ENCODE measurements around the gene TEAD1.

Gene TEAD1

DNA sequence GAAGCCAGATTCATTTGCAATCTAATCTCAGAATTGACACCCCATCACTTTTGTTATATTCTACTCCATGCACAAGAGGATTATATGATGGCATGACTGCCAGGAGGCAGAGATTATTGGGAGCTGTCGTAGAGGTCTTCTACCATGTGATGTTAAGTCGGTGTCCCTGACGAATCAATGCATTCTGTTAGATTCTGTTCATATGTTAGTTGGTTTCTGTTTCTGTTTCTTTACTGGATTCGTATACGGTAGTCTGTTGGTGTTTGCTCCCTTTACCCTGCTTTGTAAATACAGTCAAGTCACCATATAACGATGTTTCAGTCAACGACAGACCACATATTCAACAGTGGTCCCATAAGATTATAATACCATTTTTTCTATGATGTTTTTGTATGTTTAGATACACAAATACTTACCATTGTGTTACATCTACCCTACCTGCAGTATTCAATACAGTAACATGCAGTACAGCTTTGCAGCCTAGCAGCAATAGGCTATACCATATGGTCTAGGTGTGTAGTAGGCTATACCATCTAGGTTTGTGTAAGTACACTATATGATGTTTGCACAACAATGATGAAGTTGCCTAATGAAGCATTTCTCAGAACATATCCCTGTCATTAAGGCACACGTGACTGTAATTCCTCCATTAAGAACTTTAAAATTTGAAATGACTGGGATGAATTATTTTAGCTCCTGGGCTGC is 312.1 kb downstream of the TEAD1 start:
- no peak overlapping the region for H3K4me3 ChIP-seq (ENCODE audit: low read length)
- TF ChIP-seq ZNF274 (IDR thresholded peaks at IDR 0.05; ENCODE audit: low read depth, low read length), result no peak

DNA sequence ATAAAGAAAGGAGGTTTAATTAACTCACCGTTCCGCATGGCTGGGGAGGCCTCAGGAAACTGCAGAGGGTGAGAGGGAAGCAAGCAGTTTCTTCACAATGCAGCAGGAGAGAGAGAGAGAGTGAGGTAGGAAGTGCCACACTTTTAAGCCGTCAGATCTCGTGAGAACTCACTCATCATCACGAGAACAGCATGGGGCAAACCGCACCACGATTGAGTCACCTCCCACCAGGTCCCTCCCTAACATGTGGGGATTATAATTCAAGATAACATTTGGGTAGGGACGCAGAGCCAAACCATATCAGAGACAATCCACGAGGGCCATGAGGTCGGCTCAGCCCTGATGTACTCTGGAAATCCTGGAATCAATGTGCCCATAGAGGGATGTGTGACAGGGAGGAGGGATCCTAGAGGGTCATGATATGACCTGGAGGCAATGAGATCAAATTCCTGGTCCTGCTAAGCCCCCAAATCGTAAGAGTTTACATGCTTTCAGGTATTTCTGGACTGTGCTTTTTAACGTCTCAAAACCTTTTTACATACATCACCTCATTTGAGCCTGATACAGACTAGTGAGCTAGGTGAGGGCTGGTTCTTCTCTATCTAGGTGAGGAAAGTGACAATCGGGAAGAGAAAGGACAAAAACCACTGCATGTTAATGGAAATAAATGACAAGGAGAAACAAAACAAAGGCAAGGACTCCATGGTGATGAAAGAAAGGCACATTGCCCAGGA is 315.4 kb downstream of the TEAD1 start:
- TF ChIP-seq ZNF274 (IDR thresholded peaks at IDR 0.05; ENCODE audit: low read depth, low read length), result no peak
- H3K4me3 ChIP-seq (ENCODE audit: low read length), result no peak overlapping the region

DNA sequence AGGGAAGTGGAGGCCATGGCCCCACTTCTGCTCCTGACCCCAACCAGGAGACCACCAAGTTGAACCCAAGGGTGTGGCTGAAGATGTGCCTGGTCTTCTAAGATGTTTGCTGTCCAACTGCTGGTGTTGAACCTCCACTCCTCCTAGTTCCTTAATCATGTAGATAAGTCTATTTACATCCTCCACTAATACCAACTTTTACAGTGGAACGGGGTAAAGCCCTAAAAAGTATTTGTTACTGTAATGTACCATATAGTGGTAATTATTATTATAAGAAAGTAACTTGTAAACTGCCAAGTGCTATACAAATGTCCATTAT is 315.9 kb downstream of the TEAD1 start:
- H3K4me3 ChIP-seq (ENCODE audit: low read length), result no peak overlapping the region
- no peak for TF ChIP-seq ZNF274 (IDR thresholded peaks at IDR 0.05; ENCODE audit: low read depth, low read length)

DNA sequence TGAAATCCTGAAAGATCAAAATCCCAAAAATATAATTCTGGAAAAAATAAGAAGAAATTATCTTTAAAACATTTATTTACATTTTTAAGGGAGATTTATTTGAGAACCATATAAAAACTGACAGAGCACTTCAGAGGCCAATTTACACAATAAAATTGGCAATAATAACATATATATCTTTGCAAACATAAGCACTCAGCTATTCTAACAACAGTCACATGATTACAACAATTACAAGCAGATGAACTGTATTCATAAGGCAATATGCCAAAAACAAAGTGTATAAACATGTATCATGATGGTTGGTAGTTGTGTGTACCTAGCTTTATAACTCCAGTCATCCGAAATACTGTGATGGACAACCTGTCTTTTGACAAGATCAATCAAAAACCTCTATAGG is 317.2 kb downstream of the TEAD1 start:
- no peak for TF ChIP-seq ZNF274 (IDR thresholded peaks at IDR 0.05; ENCODE audit: low read depth, low read length)
- H3K4me3 ChIP-seq (ENCODE audit: low read length), result no peak overlapping the region

DNA sequence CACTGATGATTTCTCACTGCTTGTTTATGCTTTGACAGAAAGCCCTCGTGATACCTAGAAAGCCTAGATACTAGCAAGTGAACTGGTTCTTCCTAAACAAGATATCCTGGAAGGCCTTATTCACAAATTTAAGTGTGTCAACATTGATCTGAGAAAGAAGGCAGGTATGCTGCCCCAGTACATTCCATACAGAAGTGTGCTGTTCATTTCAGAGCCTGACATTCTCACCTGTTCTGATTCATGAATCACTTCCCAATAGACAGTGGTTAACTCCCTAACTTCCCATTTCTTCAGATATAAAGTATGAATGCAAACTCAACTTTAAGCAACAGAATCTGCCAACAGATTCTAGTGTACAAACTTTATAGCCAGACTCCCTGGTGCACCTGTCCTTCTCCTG is 319.4 kb downstream of the TEAD1 start:
- H3K4me3 ChIP-seq (ENCODE audit: low read length), result no peak overlapping the region
- no peak for TF ChIP-seq ZNF274 (IDR thresholded peaks at IDR 0.05; ENCODE audit: low read depth, low read length)
